ENCODE measurements around the gene CRYM.
"Not testable (repeated sequence)": the region's sequence is repeated elsewhere in the genome, so short reads cannot be mapped to it uniquely, and the experiment has no call there.

CRYM gene

DNA sequence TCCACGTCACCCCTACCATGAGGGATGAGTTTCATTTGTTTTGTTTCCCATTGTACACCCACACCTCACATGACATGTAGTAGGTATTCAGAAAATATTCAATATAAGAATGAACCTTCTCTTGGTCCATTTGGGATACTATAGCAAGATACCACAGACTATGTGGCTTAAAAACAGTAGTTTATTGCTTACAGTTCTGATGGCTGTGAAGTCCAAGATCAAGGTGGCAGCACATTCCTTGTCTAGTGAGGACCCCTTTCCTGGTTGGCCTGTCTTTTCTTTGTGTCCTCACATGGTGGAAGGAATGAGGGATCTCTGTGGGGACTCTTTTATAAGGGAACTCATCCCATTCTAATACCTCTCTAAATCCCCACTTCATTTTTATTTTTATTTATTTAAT, 36.2 kb upstream of the CRYM start:
- CTCF ChIA-PET: no interaction called here
- no peak overlapping the region for H3K27ac ChIP-seq (ENCODE audit: extremely low read depth, low read depth, low read length)
- TF ChIP-seq IKZF3 (tag by site-specific recombination; IDR thresholded peaks at IDR 0.05) (no peak), ZSCAN23 (tag by site-specific recombination; IDR thresholded peaks at IDR 0.05) (no peak), ZNF324 (tag by site-specific recombination; IDR thresholded peaks at IDR 0.05) (no peak), ZNF513 (tag by site-specific recombination; IDR thresholded peaks at IDR 0.05) (no peak), HOXA7 (CRISPR knock-in tag; IDR thresholded peaks at IDR 0.05; ENCODE audit: borderline replicate concordance) (no peak), WT1 (tag by site-specific recombination; IDR thresholded peaks at IDR 0.05) (no peak), TSHZ1 (tag by site-specific recombination; IDR thresholded peaks at IDR 0.05; ENCODE audit: borderline replicate concordance) (no peak), ZNF624 (tag by site-specific recombination; IDR thresholded peaks at IDR 0.05) (no peak), ZBTB17 (tag by site-specific recombination; IDR thresholded peaks at IDR 0.05) (no peak)
- TF ChIP-seq, protein P1, sequence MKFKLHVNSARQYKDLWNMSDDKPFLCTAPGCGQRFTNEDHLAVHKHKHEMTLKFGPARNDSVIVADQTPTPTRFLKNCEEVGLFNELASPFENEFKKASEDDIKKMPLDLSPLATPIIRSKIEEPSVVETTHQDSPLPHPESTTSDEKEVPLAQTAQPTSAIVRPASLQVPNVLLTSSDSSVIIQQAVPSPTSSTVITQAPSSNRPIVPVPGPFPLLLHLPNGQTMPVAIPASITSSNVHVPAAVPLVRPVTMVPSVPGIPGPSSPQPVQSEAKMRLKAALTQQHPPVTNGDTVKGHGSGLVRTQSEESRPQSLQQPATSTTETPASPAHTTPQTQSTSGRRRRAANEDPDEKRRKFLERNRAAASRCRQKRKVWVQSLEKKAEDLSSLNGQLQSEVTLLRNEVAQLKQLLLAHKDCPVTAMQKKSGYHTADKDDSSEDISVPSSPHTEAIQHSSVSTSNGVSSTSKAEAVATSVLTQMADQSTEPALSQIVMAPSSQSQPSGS (tag by site-specific recombination; IDR thresholded peaks at IDR 0.05; ENCODE audit: low read depth): no peak
- no peak overlapping the region for H3K4me3 ChIP-seq (ENCODE audit: low read depth, low read length)
- H3K9me3 ChIP-seq (ENCODE audit: control insufficient read depth, insufficient read depth, low read depth, low read length): no peaks in the 10 kb centered on the region
- H3K4me1 ChIP-seq (ENCODE audit: control insufficient read depth, insufficient read depth, low read length): no peaks in the 10 kb centered on the region
- H3K36me3 ChIP-seq (ENCODE audit: control insufficient read depth in 2 of 2, insufficient read depth in 1 of 2, low read length in 2 of 2): no peaks in the 10 kb centered on the region
- POLR2A ChIA-PET: no interaction called here

DNA sequence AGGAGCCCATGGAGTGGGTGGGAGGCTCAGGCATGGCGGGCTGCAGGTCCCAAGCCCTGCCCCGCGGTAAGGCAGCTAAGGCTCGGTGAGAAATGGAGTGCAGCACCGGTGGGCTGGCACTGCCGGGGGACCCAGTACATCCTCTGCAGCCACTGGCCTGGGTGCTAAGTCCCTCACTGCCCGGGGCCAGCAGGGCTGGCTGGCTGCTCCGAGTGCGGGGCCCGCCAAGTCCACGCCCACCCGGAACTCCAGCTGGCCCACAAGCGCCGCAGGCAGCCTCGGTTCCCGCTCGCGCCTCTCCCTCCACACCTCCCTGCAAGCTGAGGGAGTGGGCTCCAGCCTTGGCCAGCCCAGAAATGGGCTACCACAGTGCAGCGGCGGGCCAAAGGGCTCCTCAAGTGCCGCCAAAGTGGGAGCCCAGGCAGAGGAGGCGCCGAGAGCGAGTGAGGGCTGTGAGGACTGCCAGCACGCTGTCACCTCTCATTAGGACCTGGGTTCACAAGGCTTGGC, 34.8 kb upstream of the CRYM start:
- H3K4me3 ChIP-seq (ENCODE audit: low read depth, low read length); H3K36me3 ChIP-seq (ENCODE audit: control insufficient read depth in 2 of 2, insufficient read depth in 1 of 2, low read length in 2 of 2); POLR2A ChIA-PET; H3K9me3 ChIP-seq (ENCODE audit: control insufficient read depth, insufficient read depth, low read depth, low read length); H3K27ac ChIP-seq (ENCODE audit: extremely low read depth, low read depth, low read length); H3K4me1 ChIP-seq (ENCODE audit: control insufficient read depth, insufficient read depth, low read length); CTCF ChIA-PET: not testable (repeated sequence)

- CTCF ChIA-PET: not testable (repeated sequence)
Observed at GRCh38 chr16:21312046-21312445, 34.0 kb upstream of the CRYM start.

DNA sequence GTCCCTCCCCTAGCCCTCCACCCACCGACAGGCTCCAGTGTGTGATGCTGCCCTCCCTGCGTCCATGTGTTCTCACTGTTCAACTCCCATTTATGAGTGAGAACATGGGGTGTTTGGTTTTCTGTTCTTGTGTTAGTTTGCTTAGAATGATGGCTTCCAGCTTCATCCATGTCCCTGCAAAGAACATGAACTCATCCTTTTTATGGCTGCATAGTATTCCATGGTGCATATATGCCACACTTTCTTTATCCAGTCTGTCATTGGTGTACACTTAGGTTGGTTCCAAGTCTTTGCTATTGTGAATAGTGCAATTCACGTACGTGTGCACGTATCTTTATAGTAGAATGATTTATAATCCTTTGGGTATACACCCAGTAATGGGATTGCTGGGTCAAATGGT, 28.6 kb upstream of the CRYM start:
- H3K4me3 ChIP-seq (ENCODE audit: low read depth, low read length); H3K9me3 ChIP-seq (ENCODE audit: control insufficient read depth, insufficient read depth, low read depth, low read length); H3K4me1 ChIP-seq (ENCODE audit: control insufficient read depth, insufficient read depth, low read length); POLR2A ChIA-PET; H3K27ac ChIP-seq (ENCODE audit: extremely low read depth, low read depth, low read length); CTCF ChIA-PET; H3K36me3 ChIP-seq (ENCODE audit: control insufficient read depth in 2 of 2, insufficient read depth in 1 of 2, low read length in 2 of 2): not testable (repeated sequence)
- peak; percentile 88 for TF ChIP-seq ZNF146 (tag by site-specific recombination; IDR thresholded peaks at IDR 0.05)
- TF ChIP-seq, protein P2, sequence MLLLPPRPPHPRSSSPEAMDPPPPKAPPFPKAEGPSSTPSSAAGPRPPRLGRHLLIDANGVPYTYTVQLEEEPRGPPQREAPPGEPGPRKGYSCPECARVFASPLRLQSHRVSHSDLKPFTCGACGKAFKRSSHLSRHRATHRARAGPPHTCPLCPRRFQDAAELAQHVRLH (tag by site-specific recombination; IDR thresholded peaks at IDR 0.05): 0 out of 2 replicates have a peak, but pooled peaks have one; percentile 30

More at GRCh38 chr16:21312046-21312445, 34.0 kb upstream of the CRYM start:
- H3K36me3 ChIP-seq (ENCODE audit: control insufficient read depth in 2 of 2, insufficient read depth in 1 of 2, low read length in 2 of 2); H3K9me3 ChIP-seq (ENCODE audit: control insufficient read depth, insufficient read depth, low read depth, low read length); POLR2A ChIA-PET; H3K4me3 ChIP-seq (ENCODE audit: low read depth, low read length); H3K27ac ChIP-seq (ENCODE audit: extremely low read depth, low read depth, low read length); H3K4me1 ChIP-seq (ENCODE audit: control insufficient read depth, insufficient read depth, low read length): not testable (repeated sequence)
